HUES48 (cell line): ENCODE results near the gene CHIA.
A peak's percentile ranks its signal among the peaks of the same experiment; 100 is the strongest.
"Not testable (repeated sequence)": the region's sequence is repeated elsewhere in the genome, so short reads cannot be mapped to it uniquely, and the experiment has no call there.

Experiments
- H3K27ac ChIP-seq: one replicate; pipeline ENCODE4 v1.7.0; 2013; ENCODE audit warnings: low read depth, low read length, inconsistent platforms
- H3K27me3 ChIP-seq: 2 replicates; pipeline ENCODE4 v1.6.1; 2013; ENCODE audit warnings: mild to moderate bottlenecking, low read length; ENCODE audit not compliant: control insufficient read depth, insufficient read depth
- H3K36me3 ChIP-seq: 2 replicates; pipeline ENCODE4 v1.6.1; 2013; ENCODE audit warnings: low read length; ENCODE audit not compliant: control insufficient read depth, insufficient read depth
- H3K4me1 ChIP-seq: 2 replicates; pipeline ENCODE4 v1.6.1; 2013; ENCODE audit warnings: mild to moderate bottlenecking, low read length; ENCODE audit not compliant: control insufficient read depth, insufficient read depth
- H3K4me3 ChIP-seq: 2 replicates; pipeline ENCODE4 v1.5.1; 2013; ENCODE audit warnings: mild to moderate bottlenecking, low read depth, low read length
- H3K9ac ChIP-seq: 2 replicates; pipeline ENCODE4 v1.6.1; 2013; ENCODE audit warnings: mild to moderate bottlenecking, low read depth, low read length, moderate library complexity
- H3K9me3 ChIP-seq: 2 replicates; pipeline ENCODE4 v1.6.1; 2013; ENCODE audit warnings: low read length; ENCODE audit not compliant: control insufficient read depth, insufficient read depth

Gene CHIA

DNA sequence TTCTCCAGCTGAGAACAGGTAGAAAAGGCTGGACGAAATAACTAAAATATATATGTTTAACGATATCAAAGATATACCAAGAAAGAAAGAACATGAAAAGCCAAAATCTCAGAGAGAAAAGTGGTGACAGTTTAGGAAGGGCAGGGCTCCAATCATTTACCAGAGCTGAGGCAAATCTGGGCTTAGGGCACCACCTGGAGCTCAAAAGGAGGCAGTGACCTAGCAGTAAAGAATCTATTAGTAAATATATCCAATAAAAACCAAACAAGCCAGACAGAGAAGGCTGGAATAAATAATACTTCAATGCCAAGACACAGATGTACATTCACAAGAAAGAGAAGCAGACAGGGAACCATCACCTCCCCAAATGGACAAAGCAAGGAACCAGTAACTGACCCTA, 43.5 kb downstream of the CHIA start:
- H3K36me3 ChIP-seq = no peaks in the 10 kb centered on the region
- H3K4me3 ChIP-seq = no peak overlapping the region
- H3K27ac ChIP-seq = no peak overlapping the region
- peaks cover 6% of the 10 kb centered on the region for H3K9me3 ChIP-seq
- H3K27me3 ChIP-seq = no peaks in the 10 kb centered on the region
- no peaks in the 10 kb centered on the region for H3K4me1 ChIP-seq
- no peak overlapping the region for H3K9ac ChIP-seq

DNA sequence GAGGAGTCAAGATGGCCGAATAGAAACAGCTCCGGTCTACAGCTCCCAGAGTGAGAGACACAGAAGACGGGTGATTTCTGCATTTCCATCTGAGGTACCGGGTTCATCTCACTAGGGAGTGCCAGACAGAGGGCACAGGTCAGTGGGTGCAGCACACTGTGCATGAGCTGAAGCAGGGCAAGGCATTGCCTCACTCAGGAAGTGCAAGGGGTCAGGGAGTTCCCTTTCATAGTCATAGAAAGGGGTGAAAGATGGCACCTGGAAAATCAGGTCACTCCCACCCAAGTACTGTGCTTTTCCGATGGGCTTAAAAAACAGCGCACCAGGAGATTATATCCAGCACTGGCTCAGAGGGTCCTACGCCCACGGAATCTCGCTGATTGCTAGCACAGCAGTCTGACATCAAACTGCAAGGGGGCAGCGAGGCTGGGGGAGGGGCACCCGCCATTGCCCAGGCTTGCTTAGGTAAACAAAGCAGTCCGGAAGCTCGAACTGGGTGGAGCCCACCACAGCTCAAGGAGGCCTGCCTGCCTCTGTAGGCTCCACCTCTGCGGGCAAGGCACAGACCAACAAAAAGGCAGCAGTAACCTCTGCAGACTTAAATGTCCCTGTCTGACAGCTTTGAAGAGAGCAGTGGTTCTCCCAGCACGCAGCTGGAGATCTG, 44.7 kb downstream of the CHIA start:
- H3K9ac ChIP-seq, H3K36me3 ChIP-seq, H3K4me3 ChIP-seq, H3K27me3 ChIP-seq, H3K9me3 ChIP-seq, H3K4me1 ChIP-seq, H3K27ac ChIP-seq: not testable (repeated sequence)

DNA sequence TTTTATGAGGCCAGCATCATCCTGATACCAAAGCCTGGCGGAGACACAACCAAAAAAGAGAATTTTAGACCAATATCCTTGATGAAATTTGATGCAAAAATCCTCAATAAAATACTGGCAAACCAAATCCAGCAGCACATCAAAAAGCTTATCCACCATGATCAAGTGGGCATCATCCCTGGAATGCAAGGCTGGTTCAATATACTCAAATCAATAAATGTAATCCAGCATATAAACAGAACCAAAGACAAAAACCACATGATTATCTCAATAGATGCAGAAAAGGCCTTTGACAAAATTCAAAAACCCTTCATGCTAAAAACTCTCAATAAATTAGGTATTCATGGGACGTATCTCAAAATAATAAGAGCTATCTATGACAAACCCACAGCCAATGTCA, 48.2 kb downstream of the CHIA start:
- not testable (repeated sequence) for H3K27ac ChIP-seq, H3K9ac ChIP-seq, H3K27me3 ChIP-seq, H3K36me3 ChIP-seq, H3K9me3 ChIP-seq, H3K4me1 ChIP-seq, H3K4me3 ChIP-seq

DNA sequence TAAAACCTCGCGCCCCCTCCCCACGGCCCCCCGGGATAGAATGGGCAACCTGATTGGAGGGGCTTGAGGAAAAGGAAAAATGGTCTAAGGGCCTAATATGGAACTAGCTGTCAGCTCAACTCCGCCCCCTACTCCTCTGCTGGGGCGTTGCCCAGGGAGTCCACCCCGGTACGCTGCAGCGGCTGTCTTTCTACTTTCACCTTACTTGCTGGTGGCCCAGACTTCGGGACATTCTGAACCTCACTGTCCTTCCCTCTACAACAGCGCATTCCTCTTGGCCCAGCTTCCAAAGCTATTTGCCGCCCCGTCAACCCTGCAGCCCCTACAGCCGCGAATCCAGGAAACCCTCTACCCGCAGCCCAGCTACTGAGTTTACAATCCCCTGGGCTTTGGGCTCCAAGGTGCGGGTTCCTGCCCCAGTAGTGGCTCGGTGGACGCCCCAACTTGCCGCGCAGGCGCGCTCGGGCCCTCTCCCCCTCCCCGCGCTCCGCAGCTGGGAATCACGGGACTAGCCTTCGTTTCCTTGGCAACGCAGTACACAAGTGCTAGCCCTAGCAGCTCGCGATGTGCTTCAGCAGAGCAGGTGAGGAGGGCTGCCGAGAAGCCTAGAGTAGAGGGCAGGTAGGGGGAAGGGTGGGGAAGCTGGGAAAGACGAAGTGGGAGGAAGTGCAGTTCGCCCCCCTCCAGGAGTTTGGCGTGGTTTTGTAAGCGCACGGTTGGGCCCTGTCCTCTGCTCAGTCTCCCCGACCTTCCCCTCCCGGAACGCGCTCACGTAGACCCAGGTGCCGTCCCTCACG, 55.6 kb downstream of the CHIA start:
- Histone ChIP-seq H3K4me3 (peak overlapping the region; percentile 75), H3K27ac (peak overlapping the region; percentile 84), H3K9me3 (no peaks in the 10 kb centered on the region), H3K9ac (peak overlapping the region; percentile 62), H3K27me3 (no peaks in the 10 kb centered on the region), H3K36me3 (no peaks in the 10 kb centered on the region; the same call in 1 of the 2 replicates), H3K4me1 (peaks cover 23% of the 10 kb centered on the region)

DNA sequence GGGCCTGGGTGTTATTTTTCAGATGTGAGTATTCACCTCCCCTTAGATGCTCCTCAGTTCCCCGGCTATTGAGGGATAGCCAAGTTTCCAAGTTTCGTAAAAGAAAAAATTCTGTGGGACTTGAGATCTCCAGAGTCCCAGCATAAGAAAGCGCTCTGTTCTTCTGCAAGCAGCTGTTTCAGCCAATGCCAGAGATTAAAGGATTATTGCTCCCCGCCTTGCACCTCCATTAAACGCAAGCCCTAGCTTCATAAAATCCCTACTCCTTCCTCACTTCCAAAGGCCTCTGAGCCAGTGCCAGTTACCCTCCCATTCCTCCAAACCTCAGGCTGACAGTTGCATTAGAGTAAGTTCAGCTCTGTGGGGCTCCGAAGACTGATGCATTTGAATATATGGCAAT, 56.4 kb downstream of the CHIA start:
- Histone ChIP-seq H3K4me3 (peak overlapping the region; percentile 75), H3K9me3 (no peaks in the 10 kb centered on the region), H3K4me1 (peaks cover 23% of the 10 kb centered on the region), H3K9ac (peak overlapping the region; percentile 62), H3K36me3 (no peaks in the 10 kb centered on the region; the same call in 1 of the 2 replicates), H3K27ac (no peak overlapping the region), H3K27me3 (no peaks in the 10 kb centered on the region)

DNA sequence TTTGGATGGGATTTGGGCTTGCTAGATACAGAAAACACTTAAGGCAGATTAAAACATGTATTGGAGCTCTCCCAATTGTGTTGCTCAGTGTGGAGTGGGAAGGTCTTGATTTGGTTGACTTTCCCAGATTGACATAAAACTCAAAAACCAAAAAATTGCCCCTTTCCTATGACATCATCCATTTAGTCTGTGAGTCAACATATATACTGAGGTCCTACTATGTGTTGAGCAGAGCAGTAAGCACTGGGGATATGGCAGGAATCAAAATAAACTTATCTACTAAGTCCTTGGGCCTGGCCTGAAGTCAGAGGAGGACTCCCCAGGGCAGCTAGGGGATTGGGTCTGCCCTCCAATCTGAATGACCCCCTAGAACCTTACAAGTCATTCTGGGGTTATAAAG, 61.0 kb downstream of the CHIA start:
- Histone ChIP-seq H3K36me3 (no peaks in the 10 kb centered on the region; the same call in 1 of the 2 replicates), H3K4me3 (no peak overlapping the region), H3K27me3 (no peaks in the 10 kb centered on the region), H3K27ac (no peak overlapping the region), H3K9ac (no peak overlapping the region), H3K4me1 (peaks cover 17% of the 10 kb centered on the region; the same call in 1 of the 2 replicates), H3K9me3 (no peaks in the 10 kb centered on the region)

DNA sequence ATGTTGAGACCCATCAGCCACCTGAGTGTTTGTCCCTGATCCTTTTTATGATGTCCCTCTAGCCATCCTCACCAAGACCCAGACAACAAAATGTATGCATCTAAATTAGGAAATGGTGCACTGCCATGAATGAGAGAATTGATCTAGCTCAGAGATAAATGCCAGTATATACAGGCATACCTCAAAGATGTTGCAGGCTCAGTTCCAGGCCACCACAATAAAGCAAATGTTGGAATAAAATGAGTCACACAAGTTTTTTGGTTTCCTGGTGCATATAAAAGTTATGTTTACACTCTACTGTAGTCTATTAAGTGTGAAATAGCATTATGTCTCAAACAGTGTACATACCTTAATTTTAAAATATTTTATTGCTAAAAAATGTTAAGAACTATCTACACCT, 63.9 kb downstream of the CHIA start:
- no peak overlapping the region for H3K9ac ChIP-seq
- H3K9me3 ChIP-seq = no peaks in the 10 kb centered on the region
- no peak overlapping the region for H3K27ac ChIP-seq
- H3K36me3 ChIP-seq = no peaks in the 10 kb centered on the region; the same call in 1 of the 2 replicates
- no peaks in the 10 kb centered on the region for H3K27me3 ChIP-seq
- H3K4me1 ChIP-seq = peaks cover 4% of the 10 kb centered on the region; the same call in 1 of the 2 replicates
- H3K4me3 ChIP-seq = no peak overlapping the region

DNA sequence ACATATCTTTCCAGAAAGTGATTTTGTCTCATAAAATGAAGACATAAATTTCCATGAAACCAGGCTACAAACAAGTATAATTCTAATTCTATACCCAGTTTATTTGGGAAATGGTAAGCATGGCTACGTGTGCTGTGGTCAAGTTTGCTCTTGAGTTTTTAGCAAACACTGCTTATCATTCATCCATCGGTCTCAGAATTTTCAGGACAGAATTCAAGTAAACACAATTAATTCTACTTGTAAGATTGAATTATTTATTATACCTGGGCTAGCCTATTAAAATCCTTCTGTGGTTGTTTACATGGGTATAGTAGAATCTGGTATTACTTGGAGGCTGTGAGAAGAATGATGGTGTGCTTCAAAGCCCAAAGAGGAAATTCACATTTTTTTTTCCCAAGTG, 68.3 kb downstream of the CHIA start:
- Histone ChIP-seq H3K27ac (no peak overlapping the region), H3K9ac (no peak overlapping the region), H3K4me1 (peaks cover 15% of the 10 kb centered on the region), H3K27me3 (no peaks in the 10 kb centered on the region), H3K4me3 (no peak overlapping the region), H3K9me3 (no peaks in the 10 kb centered on the region), H3K36me3 (no peaks in the 10 kb centered on the region)

DNA sequence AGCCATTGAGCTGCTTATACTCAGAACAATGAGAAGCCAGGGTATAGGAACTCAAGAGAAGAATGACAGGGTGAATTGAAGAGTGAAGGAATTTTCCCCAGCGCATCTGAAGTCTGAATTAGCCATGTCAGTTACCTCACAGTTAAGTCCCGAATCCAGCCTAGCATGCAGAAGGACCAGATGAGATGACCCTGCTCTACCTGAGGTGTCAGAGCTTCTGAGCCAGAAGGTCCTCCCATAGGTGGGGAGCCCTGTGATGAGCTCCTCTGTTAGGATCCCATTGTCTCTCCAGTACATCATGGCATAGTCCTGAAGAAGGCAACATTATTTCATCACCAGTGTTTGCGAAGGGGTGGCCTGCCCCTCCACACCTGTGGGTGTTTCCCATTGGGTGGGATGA, 68.7 kb downstream of the CHIA start:
- H3K4me3 ChIP-seq = no peak overlapping the region
- no peaks in the 10 kb centered on the region for H3K36me3 ChIP-seq
- H3K9me3 ChIP-seq = no peaks in the 10 kb centered on the region
- peaks cover 19% of the 10 kb centered on the region for H3K4me1 ChIP-seq
- H3K27ac ChIP-seq = no peak overlapping the region
- H3K9ac ChIP-seq = no peak overlapping the region
- no peaks in the 10 kb centered on the region for H3K27me3 ChIP-seq

DNA sequence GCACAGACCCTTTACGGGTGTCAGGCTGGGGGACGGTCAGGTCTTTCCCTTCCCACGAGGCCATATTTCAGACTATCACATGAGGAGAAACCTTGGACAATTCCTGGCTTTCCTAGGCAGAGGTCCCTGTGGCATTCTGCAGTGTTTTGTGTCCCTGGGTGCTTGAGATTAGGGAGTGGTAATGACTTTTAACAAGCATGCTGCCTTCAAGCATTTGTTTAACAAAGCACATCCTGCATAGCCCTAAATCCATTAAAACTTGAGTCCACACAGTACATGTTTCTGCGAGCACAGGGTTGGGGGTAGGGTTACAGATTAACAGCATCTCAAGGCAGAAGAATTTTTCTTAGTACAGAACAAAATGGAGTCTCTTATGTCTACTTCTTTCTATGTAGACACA, 69.6 kb downstream of the CHIA start:
- not testable (repeated sequence) for H3K4me3 ChIP-seq, H3K36me3 ChIP-seq, H3K9me3 ChIP-seq, H3K27me3 ChIP-seq, H3K9ac ChIP-seq
- peak overlapping the region; percentile 33 for H3K27ac ChIP-seq
- peaks cover 28% of the 10 kb centered on the region for H3K4me1 ChIP-seq

DNA sequence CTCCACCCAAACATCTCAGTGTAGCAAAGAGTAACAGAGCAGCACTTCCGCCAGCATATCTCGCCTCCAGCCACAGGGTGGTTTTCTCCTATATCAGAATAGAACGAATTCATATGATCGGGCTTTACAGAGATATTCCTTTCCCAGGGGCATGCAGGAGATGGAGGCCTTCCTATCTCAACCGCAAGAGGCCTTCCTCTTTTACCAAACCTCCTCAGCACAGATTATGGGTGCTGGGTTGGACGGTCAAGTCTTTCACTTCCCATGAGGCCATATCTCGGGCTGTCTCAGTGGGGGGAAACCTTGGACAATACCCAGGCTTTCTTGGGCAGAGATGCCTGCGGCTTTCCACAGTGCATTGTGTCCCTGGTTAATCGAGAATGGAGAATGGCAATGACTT, 71.1 kb downstream of the CHIA start:
- no peak overlapping the region for H3K27ac ChIP-seq
- no peaks in the 10 kb centered on the region for H3K9me3 ChIP-seq
- no peaks in the 10 kb centered on the region for H3K36me3 ChIP-seq
- no peaks in the 10 kb centered on the region for H3K27me3 ChIP-seq
- H3K4me1 ChIP-seq = peaks cover 32% of the 10 kb centered on the region
- no peak overlapping the region for H3K4me3 ChIP-seq
- H3K9ac ChIP-seq = no peak overlapping the region
